ENCODE measurements around the gene NRAS. TPM values are rescaled to one million over a fixed set of nuclear protein-coding genes. Genes with fewer than 3 reads are reported as not detected.

NRAS gene
- total RNA-seq, result 25.1 TPM
- long read RNA-seq, full-length matches to known transcripts, result 18 of 23 reads
- long read RNA-seq, partial matches to known transcripts, result 0 of 23 reads
- long read RNA-seq, other reads (novel, unspliced or antisense), result 5 of 23 reads

- intact Hi-C loops (cut with DNase I), result no loop called here
- Histone ChIP-seq H3K9me3 (no peaks in the 10 kb centered on the region), H3K36me3 (peaks cover 71% of the 10 kb centered on the region), H3K4me3 (peak within 1 kb of the TSS; percentile 85), H3K4me1 (peaks cover 25% of the 10 kb centered on the region), H3K27me3 (ENCODE audit: low read depth) (no peaks in the 10 kb centered on the region), H3K27ac (peak within 1 kb of the TSS; percentile 97)
- ATAC-seq (peak; percentile 100), DNase-seq (peak; percentile 97)
- TF ChIP-seq CTCF (IDR thresholded peaks at IDR 0.05), result no peak
Observed at GRCh38 chr1:114716304-114717170, at the start of gene NRAS. TSS of gene NRAS (minus strand) at chr1:114716771. CDS start at chr1:114716160, 611 bp downstream.

- Histone ChIP-seq H3K9me3 (no peaks in the 10 kb centered on the region), H3K27ac (no peak overlapping the region), H3K4me1 (no peaks in the 10 kb centered on the region), H3K4me3 (no peak overlapping the region), H3K27me3 (ENCODE audit: low read depth) (no peaks in the 10 kb centered on the region), H3K36me3 (peaks cover 7% of the 10 kb centered on the region)
- no peak for DNase-seq
- TF ChIP-seq CTCF (IDR thresholded peaks at IDR 0.05), result no peak
- no peak for ATAC-seq
- intact Hi-C loops (cut with DNase I), result no loop called here
Observed at GRCh38 chr1:114764689-114765088, 48.1 kb upstream of the NRAS start.

GRCh38 chr1:114758256-114758832 is 41.8 kb upstream of the NRAS start:
- intact Hi-C loops (cut with DNase I), result no loop called here
- TF ChIP-seq CTCF (IDR thresholded peaks at IDR 0.05), result no peak
- no peaks in the 10 kb centered on the region for H3K36me3 ChIP-seq

GRCh38 chr1:114757455-114758255 is 41.1 kb upstream of the NRAS start, which contains the start of gene CSDE1:
TSS of gene CSDE1 (minus strand) at chr1:114757984. CDS start at chr1:114739890, 18,094 bp downstream.
- intact Hi-C loops (cut with DNase I), result no loop called here
- DNase-seq, result peak; percentile 98
- H3K27ac ChIP-seq, result peak within 1 kb of the TSS; percentile 100

More at GRCh38 chr1:114758256-114758832, 41.8 kb upstream of the NRAS start:
- H3K9me3 ChIP-seq, result no peaks in the 10 kb centered on the region
- H3K4me1 ChIP-seq, result peaks cover 36% of the 10 kb centered on the region
- H3K4me3 ChIP-seq, result peak overlapping the region; percentile 94
- DNase-seq, result no peak
- no peaks in the 10 kb centered on the region for H3K27me3 ChIP-seq (ENCODE audit: low read depth)
- no peak for ATAC-seq
- H3K27ac ChIP-seq, result peak overlapping the region; percentile 100

More at GRCh38 chr1:114757455-114758255, 41.1 kb upstream of the NRAS start, which contains the start of gene CSDE1:
- no peaks in the 10 kb centered on the region for H3K27me3 ChIP-seq (ENCODE audit: low read depth)
- H3K4me1 ChIP-seq, result peaks cover 43% of the 10 kb centered on the region
- peak; percentile 41 for TF ChIP-seq CTCF (IDR thresholded peaks at IDR 0.05)
- no peaks in the 10 kb centered on the region for H3K36me3 ChIP-seq
- peak within 1 kb of the TSS; percentile 94 for H3K4me3 ChIP-seq
- peak; percentile 98 for ATAC-seq
- H3K9me3 ChIP-seq, result no peaks in the 10 kb centered on the region
